Measurements from ENCODE around the gene MED10. TPM values are rescaled to one million over a fixed set of nuclear protein-coding genes. Genes with fewer than 3 reads are reported as not detected.

The MED10 gene
- total and polyA plus RNA-seq, 9 of the 15 experiments (the other 6 are each of a cell fraction or from before 2014, with no cell fraction given): 23.8 to 83.4 (median 58.8) TPM

DNA sequence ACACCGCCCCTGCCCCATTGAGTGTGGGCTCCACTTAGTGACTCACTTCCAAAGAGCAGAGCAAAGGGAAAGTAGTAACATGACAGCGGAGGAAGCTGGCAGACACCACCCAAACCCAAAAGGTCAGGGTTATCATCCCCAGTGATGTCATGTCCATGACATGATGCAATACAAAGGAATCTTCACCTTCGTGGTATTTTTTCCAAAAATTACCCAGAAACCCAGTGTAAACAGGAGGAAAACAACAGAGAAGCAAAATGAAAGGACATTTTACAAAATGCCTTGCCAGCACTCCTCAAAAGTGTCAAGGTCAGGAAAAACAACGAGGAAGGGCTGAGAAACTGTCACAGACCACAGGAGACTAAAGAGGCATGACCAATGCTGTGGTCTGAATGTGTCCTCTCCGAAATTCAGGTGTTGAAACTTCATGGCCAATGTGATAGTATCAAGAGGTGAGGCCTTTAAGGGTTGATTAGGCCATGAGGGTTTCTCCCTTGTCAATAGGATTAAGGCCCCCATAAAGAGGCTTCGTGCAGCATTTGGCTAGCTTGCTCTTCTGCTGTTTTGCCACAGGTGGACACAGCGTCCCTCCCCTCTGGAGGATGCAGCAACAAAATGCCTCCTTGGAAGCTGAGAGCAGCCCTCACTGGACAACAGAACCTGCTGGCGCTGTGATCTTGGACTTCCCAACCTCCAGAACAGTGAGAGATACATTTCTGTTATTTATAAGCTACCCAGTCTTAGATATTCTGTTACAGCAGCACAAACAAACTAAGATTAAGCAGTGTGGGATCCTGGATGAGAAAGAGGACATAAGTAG lies 30.5 kb upstream of the MED10 start (continued):
- TF ChIP-seq CREB1 (IDR thresholded peaks at IDR 0.05) (peak; percentile 66), CREB1 (CRISPR knock-in tag; IDR thresholded peaks at IDR 0.05) (peak; percentile 65), ARID1B (IDR thresholded peaks at IDR 0.05) (peak; percentile 33; the same call in 1 of the 2 replicates), TCF3 (CRISPR knock-in tag; IDR thresholded peaks at IDR 0.05) (no peak), ZNF316 (IDR thresholded peaks at IDR 0.05) (no peak), HNRNPLL (IDR thresholded peaks at IDR 0.05; ENCODE audit: low read depth, low read length, poor library complexity, severe bottlenecking) (no peak), SP1 (CRISPR knock-in tag; IDR thresholded peaks at IDR 0.05) (no peak), HDAC3 (IDR thresholded peaks at IDR 0.05; ENCODE audit: borderline replicate concordance, partially characterized antibody) (peak; percentile 54), ZNF263 (CRISPR knock-in tag; IDR thresholded peaks at IDR 0.05; ENCODE audit: borderline replicate concordance) (no peak), RFX1 (IDR thresholded peaks at IDR 0.05) (no peak), PRPF4 (IDR thresholded peaks at IDR 0.05; ENCODE audit: insufficient read depth, low read depth, low read length, poor library complexity, severe bottlenecking) (no peak), MTA1 (IDR thresholded peaks at IDR 0.05; ENCODE audit: borderline replicate concordance) (peak; percentile 61; the same call in 1 of the 2 replicates), HNRNPUL1 (IDR thresholded peaks at IDR 0.05; ENCODE audit: low read length) (no peak), FOS (IDR thresholded peaks at IDR 0.05; ENCODE audit: extremely low read depth, insufficient read length) (no peak), TAF9B (IDR thresholded peaks at IDR 0.05; ENCODE audit: partially characterized antibody) (no peak), SRSF7 (optimal IDR thresholded peaks at IDR 0.05; ENCODE audit: low read depth, low read length) (no peak), CREBBP (IDR thresholded peaks at IDR 0.05; ENCODE audit: low read depth, low read length) (no peak)
- TF ChIP-seq, protein P1, sequence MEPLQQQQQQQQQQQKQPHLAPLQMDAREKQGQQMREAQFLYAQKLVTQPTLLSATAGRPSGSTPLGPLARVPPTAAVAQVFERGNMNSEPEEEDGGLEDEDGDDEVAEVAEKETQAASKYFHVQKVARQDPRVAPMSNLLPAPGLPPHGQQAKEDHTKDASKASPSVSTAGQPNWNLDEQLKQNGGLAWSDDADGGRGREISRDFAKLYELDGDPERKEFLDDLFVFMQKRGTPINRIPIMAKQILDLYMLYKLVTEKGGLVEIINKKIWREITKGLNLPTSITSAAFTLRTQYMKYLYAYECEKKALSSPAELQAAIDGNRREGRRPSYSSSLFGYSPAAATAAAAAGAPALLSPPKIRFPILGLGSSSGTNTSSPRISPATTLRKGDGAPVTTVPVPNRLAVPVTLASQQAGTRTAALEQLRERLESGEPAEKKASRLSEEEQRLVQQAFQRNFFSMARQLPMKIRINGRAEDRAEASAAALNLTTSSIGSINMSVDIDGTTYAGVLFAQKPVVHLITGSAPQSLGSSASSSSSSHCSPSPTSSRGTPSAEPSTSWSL (CRISPR knock-in tag; IDR thresholded peaks at IDR 0.05; ENCODE audit: borderline replicate concordance): no peak
- TF ChIP-seq, protein P2, sequence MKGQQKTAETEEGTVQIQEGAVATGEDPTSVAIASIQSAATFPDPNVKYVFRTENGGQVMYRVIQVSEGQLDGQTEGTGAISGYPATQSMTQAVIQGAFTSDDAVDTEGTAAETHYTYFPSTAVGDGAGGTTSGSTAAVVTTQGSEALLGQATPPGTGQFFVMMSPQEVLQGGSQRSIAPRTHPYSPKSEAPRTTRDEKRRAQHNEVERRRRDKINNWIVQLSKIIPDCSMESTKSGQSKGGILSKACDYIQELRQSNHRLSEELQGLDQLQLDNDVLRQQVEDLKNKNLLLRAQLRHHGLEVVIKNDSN (CRISPR knock-in tag; IDR thresholded peaks at IDR 0.05): no peak
- TF ChIP-seq, protein P3, sequence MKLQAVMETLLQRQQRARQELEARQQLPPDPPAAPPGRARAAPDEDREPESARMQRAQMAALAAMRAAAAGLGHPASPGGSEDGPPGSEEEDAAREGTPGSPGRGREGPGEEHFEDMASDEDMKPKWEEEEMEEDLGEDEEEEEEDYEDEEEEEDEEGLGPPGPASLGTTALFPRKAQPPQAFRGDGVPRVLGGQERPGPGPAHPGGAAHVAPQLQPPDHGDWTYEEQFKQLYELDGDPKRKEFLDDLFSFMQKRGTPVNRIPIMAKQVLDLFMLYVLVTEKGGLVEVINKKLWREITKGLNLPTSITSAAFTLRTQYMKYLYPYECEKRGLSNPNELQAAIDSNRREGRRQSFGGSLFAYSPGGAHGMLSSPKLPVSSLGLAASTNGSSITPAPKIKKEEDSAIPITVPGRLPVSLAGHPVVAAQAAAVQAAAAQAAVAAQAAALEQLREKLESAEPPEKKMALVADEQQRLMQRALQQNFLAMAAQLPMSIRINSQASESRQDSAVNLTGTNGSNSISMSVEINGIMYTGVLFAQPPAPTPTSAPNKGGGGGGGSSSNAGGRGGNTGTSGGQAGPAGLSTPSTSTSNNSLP (IDR thresholded peaks at IDR 0.05; ENCODE audit: borderline replicate concordance, low read depth, low read length): no peak
- TF ChIP-seq, protein P4, sequence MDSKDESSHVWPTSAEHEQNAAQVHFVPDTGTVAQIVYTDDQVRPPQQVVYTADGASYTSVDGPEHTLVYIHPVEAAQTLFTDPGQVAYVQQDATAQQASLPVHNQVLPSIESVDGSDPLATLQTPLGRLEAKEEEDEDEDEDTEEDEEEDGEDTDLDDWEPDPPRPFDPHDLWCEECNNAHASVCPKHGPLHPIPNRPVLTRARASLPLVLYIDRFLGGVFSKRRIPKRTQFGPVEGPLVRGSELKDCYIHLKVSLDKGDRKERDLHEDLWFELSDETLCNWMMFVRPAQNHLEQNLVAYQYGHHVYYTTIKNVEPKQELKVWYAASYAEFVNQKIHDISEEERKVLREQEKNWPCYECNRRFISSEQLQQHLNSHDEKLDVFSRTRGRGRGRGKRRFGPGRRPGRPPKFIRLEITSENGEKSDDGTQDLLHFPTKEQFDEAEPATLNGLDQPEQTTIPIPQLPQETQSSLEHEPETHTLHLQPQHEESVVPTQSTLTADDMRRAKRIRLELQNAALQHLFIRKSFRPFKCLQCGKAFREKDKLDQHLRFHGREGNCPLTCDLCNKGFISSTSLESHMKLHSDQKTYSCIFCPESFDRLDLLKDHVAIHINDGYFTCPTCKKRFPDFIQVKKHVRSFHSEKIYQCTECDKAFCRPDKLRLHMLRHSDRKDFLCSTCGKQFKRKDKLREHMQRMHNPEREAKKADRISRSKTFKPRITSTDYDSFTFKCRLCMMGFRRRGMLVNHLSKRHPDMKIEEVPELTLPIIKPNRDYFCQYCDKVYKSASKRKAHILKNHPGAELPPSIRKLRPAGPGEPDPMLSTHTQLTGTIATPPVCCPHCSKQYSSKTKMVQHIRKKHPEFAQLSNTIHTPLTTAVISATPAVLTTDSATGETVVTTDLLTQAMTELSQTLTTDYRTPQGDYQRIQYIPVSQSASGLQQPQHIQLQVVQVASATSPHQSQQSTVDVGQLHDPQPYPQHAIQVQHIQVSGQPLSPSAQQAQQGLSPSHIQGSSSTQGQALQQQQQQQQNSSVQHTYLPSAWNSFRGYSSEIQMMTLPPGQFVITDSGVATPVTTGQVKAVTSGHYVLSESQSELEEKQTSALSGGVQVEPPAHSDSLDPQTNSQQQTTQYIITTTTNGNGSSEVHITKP (IDR thresholded peaks at IDR 0.05; ENCODE audit: partially characterized antibody): no peak

All from K562 (cell line).